GM23338 (cell line): ENCODE results near the gene BAG3. TPM values are rescaled to one million over a fixed set of nuclear protein-coding genes. Genes with fewer than 3 reads are reported as not detected.

ENCODE experiments used
- ATAC-seq: fragments of 200-7000 bp; cut with Tn5 transposase; 3 replicates; pipeline ENCODE4 v1.9.1; 2020
- DNase-seq: peaks from one replicate; pipeline ENCODE4 v3.0.0-alpha.2; 2015; ENCODE audit warnings: low spot score
- H2AFZ ChIP-seq: fragments of 200-600 bp; sonication (generic); 2 replicates; pipeline ENCODE4 v1.8.0; 2016; ENCODE audit warnings: antibody characterized with exemption, mild to moderate bottlenecking, moderate library complexity
- H3F3A ChIP-seq: fragments of 200-600 bp; sonication (generic); replicated peaks from 2 replicates; pipeline ENCODE4 v1.8.0; 2017; ENCODE audit warnings: antibody characterized with exemption, mixed run types, low read depth
- H3K27ac ChIP-seq: fragments of 200-600 bp; sonication (generic); 2 replicates; pipeline ENCODE4 v1.6.1; 2016; ENCODE audit warnings: low read depth
- H3K27me3 ChIP-seq: fragments of 200-600 bp; sonication (generic); 2 replicates; pipeline ENCODE4 v1.8.0; 2016; ENCODE audit warnings: mild to moderate bottlenecking, mixed run types, moderate library complexity; ENCODE audit not compliant: insufficient read depth
- H3K36me3 ChIP-seq: fragments of 200-600 bp; sonication (generic); 2 replicates; pipeline ENCODE4 v1.8.0; 2016; ENCODE audit warnings: mild to moderate bottlenecking; ENCODE audit not compliant: insufficient read depth
- H3K4me1 ChIP-seq: fragments of 200-600 bp; sonication (generic); 2 replicates; pipeline ENCODE4 v1.8.0; 2016; ENCODE audit warnings: mild to moderate bottlenecking, moderate library complexity; ENCODE audit not compliant: insufficient read depth
- H3K4me2 ChIP-seq: fragments of 200-600 bp; sonication (generic); 2 replicates; pipeline ENCODE4 v1.7.1; 2017; ENCODE audit warnings: mixed run types
- H3K4me3 ChIP-seq: fragments of 200-600 bp; sonication (generic); 2 replicates; pipeline ENCODE4 v1.6.1; 2016; ENCODE audit warnings: mixed run types
- H3K79me2 ChIP-seq: fragments of 200-600 bp; sonication (generic); replicated peaks from 2 replicates; pipeline ENCODE4 v1.8.0; 2017; ENCODE audit warnings: mild to moderate bottlenecking; ENCODE audit not compliant: insufficient read depth
- H3K9me2 ChIP-seq: fragments of 200-600 bp; sonication (generic); 2 replicates; pipeline ENCODE4 v1.8.0; 2017; ENCODE audit not compliant: insufficient read depth
- H4K20me1 ChIP-seq: fragments of 200-600 bp; sonication (generic); replicated peaks from 2 replicates; pipeline ENCODE4 v1.8.0; 2017; ENCODE audit warnings: mild to moderate bottlenecking; ENCODE audit not compliant: insufficient read depth
- H3K27ac Mint-ChIP-seq: 2 replicates; pipeline ENCODE4 v1.8.0; 2020; ENCODE audit warnings: inconsistent platforms, mild to moderate bottlenecking, moderate library complexity, mixed read lengths
- H3K27me3 Mint-ChIP-seq: 3 replicates; pipeline ENCODE4 v1.8.0; 2022; ENCODE audit warnings: low read depth, mild to moderate bottlenecking, moderate library complexity, mixed read lengths, inconsistent platforms; ENCODE audit not compliant: insufficient read depth, poor library complexity
- H3K36me3 Mint-ChIP-seq: 3 replicates; pipeline ENCODE4 v1.8.0; 2021; ENCODE audit warnings: low read depth, mild to moderate bottlenecking, inconsistent platforms, moderate library complexity, mixed read lengths
- H3K4me1 Mint-ChIP-seq: 3 replicates; pipeline ENCODE4 v1.8.0; 2020; ENCODE audit warnings: mild to moderate bottlenecking, inconsistent platforms, mixed read lengths
- H3K4me3 Mint-ChIP-seq: 3 replicates; pipeline ENCODE4 v1.8.0; 2021; ENCODE audit warnings: moderate library complexity, mild to moderate bottlenecking, inconsistent platforms, mixed read lengths
- H3K9me3 Mint-ChIP-seq: 3 replicates; pipeline ENCODE4 v1.8.0; 2020; ENCODE audit warnings: moderate library complexity, mild to moderate bottlenecking, inconsistent platforms, mixed read lengths
- CREB1 ChIP-seq: fragments of 250-450 bp; sonication (Bioruptor Pico); IDR thresholded peaks from 2 replicates; pipeline ENCODE4 v1.5.0; 2020; ENCODE audit warnings: low read depth, mild to moderate bottlenecking, moderate library complexity
- ZNF331 ChIP-seq: fragments of 250-450 bp; sonication (Bioruptor Pico); IDR thresholded peaks from 2 replicates; pipeline ENCODE4 v1.5.0; 2020; ENCODE audit warnings: low read depth, mild to moderate bottlenecking, moderate library complexity
- polyA plus RNA-seq: library from polyadenylated mRNA; unstranded; fragments of >200 nt; fragmentation: Nextera tagmentation; extraction: Ambion mirVana; gene quantifications from 2 replicates; pipeline ENCODE4 v1.2.1, GENCODE V29; 2016
- total RNA-seq: library from RNA; depleted of rRNA; stranded (reverse); fragments of >200 nt; shearing (Covaris generic); gene quantifications from 2 replicates; pipeline ENCODE4 v1.2.3, GENCODE V29; 2014
- TF ChIP-seq, protein P1 (sequence below): fragments of 250-450 bp; sonication (Bioruptor Pico); IDR thresholded peaks from 2 replicates; pipeline ENCODE4 v1.5.0; 2020; ENCODE audit warnings: mild to moderate bottlenecking, moderate library complexity
- TF ChIP-seq, protein P2 (sequence below), 2 experiments: fragments of 200-600 bp in 1 of 2; sonication (generic) in 1 of 2; conservative IDR thresholded peaks; 2 replicates each; pipeline versions ENCODE4 v1.5.1 to v1.6.1; 2016 to 2017; ENCODE audit warnings: antibody characterized with exemption in 2 of 2, low read depth in 2 of 2, mild to moderate bottlenecking in 2 of 2, moderate library complexity in 1 of 2

Gene BAG3
- total and polyA plus RNA-seq, 2 experiments from 2014 or later, result 8.2 to 8.4 TPM

DNA sequence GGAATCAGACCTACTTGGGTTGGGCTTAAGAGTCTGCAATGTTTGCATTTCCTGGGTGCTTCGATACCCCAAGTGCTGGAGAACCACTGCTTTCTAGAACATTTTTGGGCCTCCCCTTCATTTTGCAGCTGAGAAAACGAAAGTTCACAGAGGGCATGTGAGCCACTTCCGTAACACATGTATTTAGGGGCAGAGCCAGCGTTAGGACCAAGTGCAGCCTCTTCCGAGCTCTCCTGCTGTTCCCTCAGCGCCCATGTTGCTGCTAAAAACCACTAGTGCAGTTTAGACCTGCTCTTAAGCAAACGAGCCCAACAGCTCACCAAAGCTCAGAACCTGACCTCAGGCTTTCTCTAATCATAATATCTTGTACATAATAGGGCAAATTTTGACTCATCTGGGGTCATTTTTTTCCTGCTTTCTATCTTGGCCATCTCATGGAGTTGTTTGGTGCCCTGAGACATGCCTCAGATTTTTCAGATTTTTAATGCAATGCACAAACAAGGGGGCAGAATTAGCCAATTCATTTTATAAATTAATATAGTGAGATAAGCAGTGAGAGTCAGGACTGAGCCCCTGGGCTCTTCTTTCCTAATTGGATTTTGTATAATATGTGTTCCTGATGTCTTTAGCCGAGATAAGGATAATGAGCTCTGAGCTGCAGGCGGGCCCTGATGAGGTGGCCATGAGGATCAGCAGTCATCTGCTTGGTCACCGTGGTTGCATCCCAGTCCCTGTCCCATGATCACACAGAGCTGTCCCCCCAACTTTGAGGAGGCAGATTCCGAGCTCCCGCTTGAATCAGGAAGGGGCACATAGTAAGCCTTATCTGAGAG lies 12.9 kb downstream of the BAG3 start (continued):
- TF ChIP-seq, protein P1, sequence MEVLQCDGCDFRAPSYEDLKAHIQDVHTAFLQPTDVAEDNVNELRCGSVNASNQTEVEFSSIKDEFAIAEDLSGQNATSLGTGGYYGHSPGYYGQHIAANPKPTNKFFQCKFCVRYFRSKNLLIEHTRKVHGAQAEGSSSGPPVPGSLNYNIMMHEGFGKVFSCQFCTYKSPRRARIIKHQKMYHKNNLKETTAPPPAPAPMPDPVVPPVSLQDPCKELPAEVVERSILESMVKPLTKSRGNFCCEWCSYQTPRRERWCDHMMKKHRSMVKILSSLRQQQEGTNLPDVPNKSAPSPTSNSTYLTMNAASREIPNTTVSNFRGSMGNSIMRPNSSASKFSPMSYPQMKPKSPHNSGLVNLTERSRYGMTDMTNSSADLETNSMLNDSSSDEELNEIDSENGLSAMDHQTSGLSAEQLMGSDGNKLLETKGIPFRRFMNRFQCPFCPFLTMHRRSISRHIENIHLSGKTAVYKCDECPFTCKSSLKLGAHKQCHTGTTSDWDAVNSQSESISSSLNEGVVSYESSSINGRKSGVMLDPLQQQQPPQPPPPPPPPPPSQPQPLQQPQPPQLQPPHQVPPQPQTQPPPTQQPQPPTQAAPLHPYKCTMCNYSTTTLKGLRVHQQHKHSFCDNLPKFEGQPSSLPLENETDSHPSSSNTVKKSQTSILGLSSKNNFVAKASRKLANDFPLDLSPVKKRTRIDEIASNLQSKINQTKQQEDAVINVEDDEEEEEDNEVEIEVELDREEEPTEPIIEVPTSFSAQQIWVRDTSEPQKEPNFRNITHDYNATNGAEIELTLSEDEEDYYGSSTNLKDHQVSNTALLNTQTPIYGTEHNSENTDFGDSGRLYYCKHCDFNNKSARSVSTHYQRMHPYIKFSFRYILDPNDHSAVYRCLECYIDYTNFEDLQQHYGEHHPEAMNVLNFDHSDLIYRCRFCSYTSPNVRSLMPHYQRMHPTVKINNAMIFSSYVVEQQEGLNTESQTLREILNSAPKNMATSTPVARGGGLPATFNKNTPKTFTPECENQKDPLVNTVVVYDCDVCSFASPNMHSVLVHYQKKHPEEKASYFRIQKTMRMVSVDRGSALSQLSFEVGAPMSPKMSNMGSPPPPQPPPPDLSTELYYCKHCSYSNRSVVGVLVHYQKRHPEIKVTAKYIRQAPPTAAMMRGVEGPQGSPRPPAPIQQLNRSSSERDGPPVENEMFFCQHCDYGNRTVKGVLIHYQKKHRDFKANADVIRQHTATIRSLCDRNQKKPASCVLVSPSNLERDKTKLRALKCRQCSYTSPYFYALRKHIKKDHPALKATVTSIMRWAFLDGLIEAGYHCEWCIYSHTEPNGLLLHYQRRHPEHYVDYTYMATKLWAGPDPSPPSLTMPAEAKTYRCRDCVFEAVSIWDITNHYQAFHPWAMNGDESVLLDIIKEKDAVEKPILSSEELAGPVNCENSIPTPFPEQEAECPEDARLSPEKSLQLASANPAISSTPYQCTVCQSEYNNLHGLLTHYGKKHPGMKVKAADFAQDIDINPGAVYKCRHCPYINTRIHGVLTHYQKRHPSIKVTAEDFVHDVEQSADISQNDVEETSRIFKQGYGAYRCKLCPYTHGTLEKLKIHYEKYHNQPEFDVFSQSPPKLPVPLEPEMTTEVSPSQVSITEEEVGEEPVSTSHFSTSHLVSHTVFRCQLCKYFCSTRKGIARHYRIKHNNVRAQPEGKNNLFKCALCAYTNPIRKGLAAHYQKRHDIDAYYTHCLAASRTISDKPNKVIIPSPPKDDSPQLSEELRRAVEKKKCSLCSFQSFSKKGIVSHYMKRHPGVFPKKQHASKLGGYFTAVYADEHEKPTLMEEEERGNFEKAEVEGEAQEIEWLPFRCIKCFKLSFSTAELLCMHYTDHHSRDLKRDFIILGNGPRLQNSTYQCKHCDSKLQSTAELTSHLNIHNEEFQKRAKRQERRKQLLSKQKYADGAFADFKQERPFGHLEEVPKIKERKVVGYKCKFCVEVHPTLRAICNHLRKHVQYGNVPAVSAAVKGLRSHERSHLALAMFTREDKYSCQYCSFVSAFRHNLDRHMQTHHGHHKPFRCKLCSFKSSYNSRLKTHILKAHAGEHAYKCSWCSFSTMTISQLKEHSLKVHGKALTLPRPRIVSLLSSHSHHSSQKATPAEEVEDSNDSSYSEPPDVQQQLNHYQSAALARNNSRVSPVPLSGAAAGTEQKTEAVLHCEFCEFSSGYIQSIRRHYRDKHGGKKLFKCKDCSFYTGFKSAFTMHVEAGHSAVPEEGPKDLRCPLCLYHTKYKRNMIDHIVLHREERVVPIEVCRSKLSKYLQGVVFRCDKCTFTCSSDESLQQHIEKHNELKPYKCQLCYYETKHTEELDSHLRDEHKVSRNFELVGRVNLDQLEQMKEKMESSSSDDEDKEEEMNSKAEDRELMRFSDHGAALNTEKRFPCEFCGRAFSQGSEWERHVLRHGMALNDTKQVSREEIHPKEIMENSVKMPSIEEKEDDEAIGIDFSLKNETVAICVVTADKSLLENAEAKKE (CRISPR knock-in tag), result no peak

DNA sequence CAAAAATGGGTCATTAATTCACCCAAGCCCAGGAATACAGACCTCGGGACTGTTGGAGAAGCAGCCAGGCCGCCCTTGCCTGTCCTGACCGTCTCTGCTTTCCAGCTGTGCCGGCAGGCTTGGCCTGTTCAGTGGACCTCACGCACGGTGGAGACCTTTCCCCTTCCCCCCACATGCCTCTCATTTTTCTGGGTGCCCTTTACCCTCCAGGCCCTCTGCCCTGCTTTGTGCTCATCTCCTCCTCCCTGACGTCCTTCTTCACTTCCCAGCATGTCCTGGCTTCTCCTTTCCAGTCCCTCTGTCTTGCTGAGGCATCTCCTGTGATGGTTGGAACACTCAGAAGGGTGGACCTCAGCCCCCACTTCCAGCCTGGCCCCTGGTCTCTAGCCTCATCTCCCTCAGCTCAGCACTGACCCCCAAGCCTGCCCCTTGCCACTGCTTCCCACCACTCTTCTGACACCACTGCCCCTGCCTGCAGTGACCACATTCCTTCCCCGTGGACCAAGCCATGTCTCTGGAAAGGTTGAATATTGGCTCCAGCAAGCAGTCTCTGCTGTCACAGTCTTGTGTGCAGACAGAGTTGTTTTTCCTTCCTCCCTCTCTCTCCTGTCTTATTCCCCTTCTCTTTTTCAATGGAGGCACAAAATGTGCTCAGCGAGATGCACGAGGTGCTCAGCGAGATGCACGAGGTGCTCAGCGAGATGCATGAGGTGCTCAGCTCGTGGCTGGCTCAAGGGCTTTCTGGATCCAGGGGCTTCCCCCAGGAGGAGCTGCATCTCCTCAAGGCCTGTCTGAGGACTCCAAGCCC lies 14.9 kb downstream of the BAG3 start:
- Mint-ChIP-seq H3K9me3 (no peaks in the 10 kb centered on the region; the same call in 2 of the 3 replicates), H3K4me3 (no peak overlapping the region), H3K27me3 (peaks cover 11% of the 10 kb centered on the region), H3K4me1 (peaks cover 38% of the 10 kb centered on the region), H3K36me3 (peaks cover 4% of the 10 kb centered on the region; the same call in 2 of the 3 replicates), H3K27ac (peak overlapping the region; percentile 68)
- no peak overlapping the region for H3K4me3 ChIP-seq
- ATAC-seq (no peak), DNase-seq (no peak)
- no peaks in the 10 kb centered on the region for H3K9me2 ChIP-seq
- peaks cover 17% of the 10 kb centered on the region for H3K79me2 ChIP-seq
- no peaks in the 10 kb centered on the region for H3K27me3 ChIP-seq
- peaks cover 5% of the 10 kb centered on the region for H3K4me1 ChIP-seq
- no peak overlapping the region for H3K4me2 ChIP-seq
- 0 out of 2 replicates have a peak, but pooled peaks cover 4% of the 10 kb centered on the region for H3K36me3 ChIP-seq
- H2AFZ ChIP-seq, result no peak overlapping the region
- H3F3A ChIP-seq, result no peaks in the 10 kb centered on the region
- H4K20me1 ChIP-seq, result 0 out of 2 replicates have a peak, but pooled peaks cover 3% of the 10 kb centered on the region
- H3K27ac ChIP-seq, result no peak overlapping the region
- TF ChIP-seq, protein P2, sequence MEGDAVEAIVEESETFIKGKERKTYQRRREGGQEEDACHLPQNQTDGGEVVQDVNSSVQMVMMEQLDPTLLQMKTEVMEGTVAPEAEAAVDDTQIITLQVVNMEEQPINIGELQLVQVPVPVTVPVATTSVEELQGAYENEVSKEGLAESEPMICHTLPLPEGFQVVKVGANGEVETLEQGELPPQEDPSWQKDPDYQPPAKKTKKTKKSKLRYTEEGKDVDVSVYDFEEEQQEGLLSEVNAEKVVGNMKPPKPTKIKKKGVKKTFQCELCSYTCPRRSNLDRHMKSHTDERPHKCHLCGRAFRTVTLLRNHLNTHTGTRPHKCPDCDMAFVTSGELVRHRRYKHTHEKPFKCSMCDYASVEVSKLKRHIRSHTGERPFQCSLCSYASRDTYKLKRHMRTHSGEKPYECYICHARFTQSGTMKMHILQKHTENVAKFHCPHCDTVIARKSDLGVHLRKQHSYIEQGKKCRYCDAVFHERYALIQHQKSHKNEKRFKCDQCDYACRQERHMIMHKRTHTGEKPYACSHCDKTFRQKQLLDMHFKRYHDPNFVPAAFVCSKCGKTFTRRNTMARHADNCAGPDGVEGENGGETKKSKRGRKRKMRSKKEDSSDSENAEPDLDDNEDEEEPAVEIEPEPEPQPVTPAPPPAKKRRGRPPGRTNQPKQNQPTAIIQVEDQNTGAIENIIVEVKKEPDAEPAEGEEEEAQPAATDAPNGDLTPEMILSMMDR (conservative IDR thresholded peaks at IDR 0.05; ENCODE audit: low read depth in 2 of 2), result no peak
- TF ChIP-seq, protein P1 (CRISPR knock-in tag), result no peak
- TF ChIP-seq ZNF331 (no peak), CREB1 (CRISPR knock-in tag) (no peak)
